GM12878 (cell line): ENCODE data around the gene PPP1R14B. TPM values are rescaled to one million over a fixed set of nuclear protein-coding genes. Genes with fewer than 3 reads are reported as not detected.

Experiments used
- BRCA1 ChIP-seq: IDR thresholded peaks from 2 replicates; pipeline ENCODE4 v1.6.1; 2011; ENCODE audit warnings: low read depth, low read length, improper control_type of control experiment
- CBFB ChIP-seq: IDR thresholded peaks from 2 replicates; pipeline ENCODE4 v1.6.1; 2016; ENCODE audit warnings: antibody characterized with exemption, low read depth
- CEBPB ChIP-seq, 2 experiments: fragments of 150-350 bp in 1 of 2; IDR thresholded peaks; 2 replicates each; pipeline ENCODE4 v1.6.1; 2012 to 2014; ENCODE audit warnings: low read depth in 2 of 2, low read length in 2 of 2, borderline replicate concordance in 1 of 2, inconsistent platforms in 1 of 2
- CHD1 ChIP-seq: IDR thresholded peaks from 2 replicates; pipeline ENCODE4 v1.6.1; 2012; ENCODE audit warnings: low read depth, low read length, improper control_type of control experiment
- ESRRA ChIP-seq: IDR thresholded peaks from 2 replicates; pipeline ENCODE4 v1.6.1; 2012; ENCODE audit warnings: mild to moderate bottlenecking, low read length, improper control_type of control experiment
- IKZF2 ChIP-seq, 2 experiments: fragments of 450-650 bp; IDR thresholded peaks; 2 replicates each; pipeline ENCODE4 v1.6.1; 2017; ENCODE audit warnings: mild to moderate bottlenecking in 2 of 2, moderate library complexity in 2 of 2
- PAX8 ChIP-seq: fragments of 450-650 bp; IDR thresholded peaks from 2 replicates; pipeline ENCODE4 v1.6.1; 2017; ENCODE audit warnings: mild to moderate bottlenecking, moderate library complexity
- SMAD5 ChIP-seq: IDR thresholded peaks from 2 replicates; pipeline ENCODE4 v1.6.1; 2016; ENCODE audit warnings: antibody characterized with exemption, low read depth
- SMARCA5 ChIP-seq: fragments of 450-650 bp; IDR thresholded peaks from 2 replicates; pipeline ENCODE4 v1.6.1; 2017; ENCODE audit warnings: mild to moderate bottlenecking
- SP1 ChIP-seq: IDR thresholded peaks from one replicate; pipeline ENCODE4 v1.6.1; 2011; ENCODE audit warnings: low read depth, low read length
- SREBF2 ChIP-seq: IDR thresholded peaks from 2 replicates; pipeline ENCODE4 v1.6.1; 2012; ENCODE audit warnings: mild to moderate bottlenecking, low read length
- SUZ12 ChIP-seq: fragments of 200-600 bp; sonication (generic); IDR thresholded peaks from one replicate; pipeline ENCODE4 v1.6.1; 2018; ENCODE audit warnings: antibody characterized with exemption, mild to moderate bottlenecking; ENCODE audit not compliant: unreplicated experiment
- ZBED1 ChIP-seq: IDR thresholded peaks from 2 replicates; pipeline ENCODE4 v1.6.1; 2016; ENCODE audit warnings: borderline replicate concordance
- ZNF24 ChIP-seq: fragments of 450-650 bp; IDR thresholded peaks from 2 replicates; pipeline ENCODE4 v1.6.1; 2017; ENCODE audit warnings: antibody characterized with exemption, mild to moderate bottlenecking
- polyA plus RNA-seq, 11 experiments: library from polyadenylated mRNA; depleted of rRNA in 4 of 11; unstranded in 6 of 11; stranded (reverse) in 5 of 11; fragments of >200 nt; fragmentation: Nextera tagmentation in 4 of 11; fragmentation: Illumina TruSeq in 1 of 11; extraction: Ambion mirVana in 4 of 11; extraction: Trizol in 1 of 11; gene quantifications; 1 replicate in 1 of 11; 2 replicates in 10 of 11; pipeline versions ENCODE4 v1.2.1 to v1.2.3, GENCODE V29; 2011 to 2016; ENCODE audit warnings: inconsistent platforms in 2 of 11, missing spikeins in 2 of 11, low read depth in 1 of 11
- total RNA-seq, 4 experiments: library from RNA; depleted of rRNA in 3 of 4; stranded (reverse); fragments of >200 nt in 3 of 4; fragmentation: Illumina TruSeq in 1 of 4; extraction: Trizol in 1 of 4; gene quantifications; 2 replicates each; pipeline versions ENCODE4 v1.2.1 to v1.2.3, GENCODE V29; 2013 to 2021
- TF ChIP-seq, protein P1 (sequence below): IDR thresholded peaks from 2 replicates; pipeline ENCODE4 v1.6.1; 2012; ENCODE audit warnings: mild to moderate bottlenecking, low read depth, low read length
- TF ChIP-seq, protein P2 (sequence below): fragments of 450-650 bp; IDR thresholded peaks from 2 replicates; pipeline ENCODE4 v1.6.1; 2017; ENCODE audit warnings: mild to moderate bottlenecking, moderate library complexity
- TF ChIP-seq, protein P3 (sequence below): IDR thresholded peaks from 2 replicates; pipeline ENCODE4 v1.6.1; 2011; ENCODE audit warnings: low read depth, low read length, improper control_type of control experiment, borderline replicate concordance
- TF ChIP-seq, protein P4 (sequence below): IDR thresholded peaks from 2 replicates; pipeline ENCODE4 v1.6.1; 2011; ENCODE audit warnings: mild to moderate bottlenecking, low read depth, low read length, moderate library complexity; ENCODE audit not compliant: insufficient replicate concordance
- TF ChIP-seq, protein P5 (sequence below): fragments of 450-650 bp; IDR thresholded peaks from 2 replicates; pipeline ENCODE4 v1.6.1; 2017; ENCODE audit warnings: low read depth, mild to moderate bottlenecking, moderate library complexity

PPP1R14B gene
- total and polyA plus RNA-seq, 10 of the 15 experiments (the other 5 are each of a cell fraction or from before 2014, with no cell fraction given) = 8.4 to 283 (median 124) TPM

DNA sequence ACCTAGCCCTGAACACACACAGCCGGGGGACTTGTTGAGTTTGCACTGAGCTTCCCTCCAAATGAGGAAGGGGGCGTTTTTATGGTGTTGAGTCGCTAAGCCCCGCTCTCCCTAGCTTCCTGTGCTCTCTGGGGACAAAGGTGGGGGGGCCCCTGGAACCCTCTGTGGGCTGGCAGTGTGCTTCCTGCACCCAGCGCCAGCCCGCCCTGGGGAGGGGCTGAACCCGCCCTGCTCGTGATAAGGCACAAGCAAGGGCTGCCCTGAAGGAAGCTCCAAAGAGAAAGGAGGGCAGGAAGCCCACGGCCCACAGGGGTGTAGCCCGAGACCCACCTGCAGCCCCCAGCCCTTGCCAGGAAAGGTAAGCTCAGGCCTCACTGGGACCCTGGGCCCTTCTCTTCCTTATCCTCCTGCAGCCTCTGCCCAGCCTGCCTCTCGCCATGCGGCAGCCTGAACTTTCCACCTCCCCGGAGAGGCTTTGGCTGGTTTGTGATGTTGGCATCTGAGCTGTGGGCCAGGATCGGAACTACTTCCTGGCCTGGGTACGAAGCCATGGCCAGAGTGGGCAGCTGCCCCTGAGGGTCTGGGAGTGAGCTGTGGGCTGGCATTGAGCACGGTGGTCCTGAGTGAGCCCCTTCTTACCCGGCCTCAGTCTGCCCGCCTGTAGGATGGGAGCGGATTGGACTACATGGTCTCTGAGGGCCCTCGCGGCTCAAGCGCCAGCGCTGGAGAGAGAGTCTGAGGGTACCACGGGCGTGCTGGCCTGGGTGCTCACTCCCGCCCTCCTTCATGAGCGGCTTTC lies 40.1 kb downstream of the PPP1R14B start, which contains the start of gene FERMT3 (continued):
- TF ChIP-seq ESRRA (no peak), SREBF2 (no peak), CHD1 (no peak), SUZ12 (no peak), ZNF24 (no peak), SMARCA5 (0 out of 2 replicates have a peak, but pooled peaks have one; percentile 29), CBFB (no peak), SP1 (no peak), IKZF2 (IDR thresholded peaks at IDR 0.05) (peak; percentile 53 to 57), ZBED1 (no peak; the same call in 1 of the 2 replicates), BRCA1 (no peak), CEBPB (IDR thresholded peaks at IDR 0.05; ENCODE audit: borderline replicate concordance in 1 of 2, low read depth in 2 of 2, low read length in 2 of 2) (no peak), SMAD5 (peak; percentile 43; the same call in 1 of the 2 replicates), PAX8 (no peak)
- TF ChIP-seq, protein P1, sequence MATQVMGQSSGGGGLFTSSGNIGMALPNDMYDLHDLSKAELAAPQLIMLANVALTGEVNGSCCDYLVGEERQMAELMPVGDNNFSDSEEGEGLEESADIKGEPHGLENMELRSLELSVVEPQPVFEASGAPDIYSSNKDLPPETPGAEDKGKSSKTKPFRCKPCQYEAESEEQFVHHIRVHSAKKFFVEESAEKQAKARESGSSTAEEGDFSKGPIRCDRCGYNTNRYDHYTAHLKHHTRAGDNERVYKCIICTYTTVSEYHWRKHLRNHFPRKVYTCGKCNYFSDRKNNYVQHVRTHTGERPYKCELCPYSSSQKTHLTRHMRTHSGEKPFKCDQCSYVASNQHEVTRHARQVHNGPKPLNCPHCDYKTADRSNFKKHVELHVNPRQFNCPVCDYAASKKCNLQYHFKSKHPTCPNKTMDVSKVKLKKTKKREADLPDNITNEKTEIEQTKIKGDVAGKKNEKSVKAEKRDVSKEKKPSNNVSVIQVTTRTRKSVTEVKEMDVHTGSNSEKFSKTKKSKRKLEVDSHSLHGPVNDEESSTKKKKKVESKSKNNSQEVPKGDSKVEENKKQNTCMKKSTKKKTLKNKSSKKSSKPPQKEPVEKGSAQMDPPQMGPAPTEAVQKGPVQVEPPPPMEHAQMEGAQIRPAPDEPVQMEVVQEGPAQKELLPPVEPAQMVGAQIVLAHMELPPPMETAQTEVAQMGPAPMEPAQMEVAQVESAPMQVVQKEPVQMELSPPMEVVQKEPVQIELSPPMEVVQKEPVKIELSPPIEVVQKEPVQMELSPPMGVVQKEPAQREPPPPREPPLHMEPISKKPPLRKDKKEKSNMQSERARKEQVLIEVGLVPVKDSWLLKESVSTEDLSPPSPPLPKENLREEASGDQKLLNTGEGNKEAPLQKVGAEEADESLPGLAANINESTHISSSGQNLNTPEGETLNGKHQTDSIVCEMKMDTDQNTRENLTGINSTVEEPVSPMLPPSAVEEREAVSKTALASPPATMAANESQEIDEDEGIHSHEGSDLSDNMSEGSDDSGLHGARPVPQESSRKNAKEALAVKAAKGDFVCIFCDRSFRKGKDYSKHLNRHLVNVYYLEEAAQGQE = no peak
- TF ChIP-seq, protein P2, sequence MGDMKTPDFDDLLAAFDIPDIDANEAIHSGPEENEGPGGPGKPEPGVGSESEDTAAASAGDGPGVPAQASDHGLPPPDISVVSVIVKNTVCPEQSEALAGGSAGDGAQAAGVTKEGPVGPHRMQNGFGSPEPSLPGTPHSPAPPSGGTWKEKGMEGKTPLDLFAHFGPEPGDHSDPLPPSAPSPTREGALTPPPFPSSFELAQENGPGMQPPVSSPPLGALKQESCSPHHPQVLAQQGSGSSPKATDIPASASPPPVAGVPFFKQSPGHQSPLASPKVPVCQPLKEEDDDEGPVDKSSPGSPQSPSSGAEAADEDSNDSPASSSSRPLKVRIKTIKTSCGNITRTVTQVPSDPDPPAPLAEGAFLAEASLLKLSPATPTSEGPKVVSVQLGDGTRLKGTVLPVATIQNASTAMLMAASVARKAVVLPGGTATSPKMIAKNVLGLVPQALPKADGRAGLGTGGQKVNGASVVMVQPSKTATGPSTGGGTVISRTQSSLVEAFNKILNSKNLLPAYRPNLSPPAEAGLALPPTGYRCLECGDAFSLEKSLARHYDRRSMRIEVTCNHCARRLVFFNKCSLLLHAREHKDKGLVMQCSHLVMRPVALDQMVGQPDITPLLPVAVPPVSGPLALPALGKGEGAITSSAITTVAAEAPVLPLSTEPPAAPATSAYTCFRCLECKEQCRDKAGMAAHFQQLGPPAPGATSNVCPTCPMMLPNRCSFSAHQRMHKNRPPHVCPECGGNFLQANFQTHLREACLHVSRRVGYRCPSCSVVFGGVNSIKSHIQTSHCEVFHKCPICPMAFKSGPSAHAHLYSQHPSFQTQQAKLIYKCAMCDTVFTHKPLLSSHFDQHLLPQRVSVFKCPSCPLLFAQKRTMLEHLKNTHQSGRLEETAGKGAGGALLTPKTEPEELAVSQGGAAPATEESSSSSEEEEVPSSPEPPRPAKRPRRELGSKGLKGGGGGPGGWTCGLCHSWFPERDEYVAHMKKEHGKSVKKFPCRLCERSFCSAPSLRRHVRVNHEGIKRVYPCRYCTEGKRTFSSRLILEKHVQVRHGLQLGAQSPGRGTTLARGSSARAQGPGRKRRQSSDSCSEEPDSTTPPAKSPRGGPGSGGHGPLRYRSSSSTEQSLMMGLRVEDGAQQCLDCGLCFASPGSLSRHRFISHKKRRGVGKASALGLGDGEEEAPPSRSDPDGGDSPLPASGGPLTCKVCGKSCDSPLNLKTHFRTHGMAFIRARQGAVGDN = peak; percentile 50; the same call in 1 of the 2 replicates
- TF ChIP-seq, protein P3, sequence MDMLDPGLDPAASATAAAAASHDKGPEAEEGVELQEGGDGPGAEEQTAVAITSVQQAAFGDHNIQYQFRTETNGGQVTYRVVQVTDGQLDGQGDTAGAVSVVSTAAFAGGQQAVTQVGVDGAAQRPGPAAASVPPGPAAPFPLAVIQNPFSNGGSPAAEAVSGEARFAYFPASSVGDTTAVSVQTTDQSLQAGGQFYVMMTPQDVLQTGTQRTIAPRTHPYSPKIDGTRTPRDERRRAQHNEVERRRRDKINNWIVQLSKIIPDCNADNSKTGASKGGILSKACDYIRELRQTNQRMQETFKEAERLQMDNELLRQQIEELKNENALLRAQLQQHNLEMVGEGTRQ = no peak
- TF ChIP-seq, protein P4, sequence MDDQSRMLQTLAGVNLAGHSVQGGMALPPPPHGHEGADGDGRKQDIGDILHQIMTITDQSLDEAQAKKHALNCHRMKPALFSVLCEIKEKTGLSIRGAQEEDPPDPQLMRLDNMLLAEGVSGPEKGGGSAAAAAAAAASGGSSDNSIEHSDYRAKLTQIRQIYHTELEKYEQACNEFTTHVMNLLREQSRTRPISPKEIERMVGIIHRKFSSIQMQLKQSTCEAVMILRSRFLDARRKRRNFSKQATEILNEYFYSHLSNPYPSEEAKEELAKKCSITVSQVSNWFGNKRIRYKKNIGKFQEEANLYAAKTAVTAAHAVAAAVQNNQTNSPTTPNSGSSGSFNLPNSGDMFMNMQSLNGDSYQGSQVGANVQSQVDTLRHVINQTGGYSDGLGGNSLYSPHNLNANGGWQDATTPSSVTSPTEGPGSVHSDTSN = no peak
- TF ChIP-seq, protein P5, sequence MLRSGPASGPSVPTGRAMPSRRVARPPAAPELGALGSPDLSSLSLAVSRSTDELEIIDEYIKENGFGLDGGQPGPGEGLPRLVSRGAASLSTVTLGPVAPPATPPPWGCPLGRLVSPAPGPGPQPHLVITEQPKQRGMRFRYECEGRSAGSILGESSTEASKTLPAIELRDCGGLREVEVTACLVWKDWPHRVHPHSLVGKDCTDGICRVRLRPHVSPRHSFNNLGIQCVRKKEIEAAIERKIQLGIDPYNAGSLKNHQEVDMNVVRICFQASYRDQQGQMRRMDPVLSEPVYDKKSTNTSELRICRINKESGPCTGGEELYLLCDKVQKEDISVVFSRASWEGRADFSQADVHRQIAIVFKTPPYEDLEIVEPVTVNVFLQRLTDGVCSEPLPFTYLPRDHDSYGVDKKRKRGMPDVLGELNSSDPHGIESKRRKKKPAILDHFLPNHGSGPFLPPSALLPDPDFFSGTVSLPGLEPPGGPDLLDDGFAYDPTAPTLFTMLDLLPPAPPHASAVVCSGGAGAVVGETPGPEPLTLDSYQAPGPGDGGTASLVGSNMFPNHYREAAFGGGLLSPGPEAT = peak; percentile 34; the same call in 1 of the 2 replicates
